ENCODE results near the gene PRL. TPM values are rescaled to one million over a fixed set of nuclear protein-coding genes. Genes with fewer than 3 reads are reported as not detected.

PRL gene
- total and polyA plus RNA-seq, 2 of the 8 experiments (the other 6 are each of a cell fraction or from before 2014, with no cell fraction given): not detected

- H2BK12ac ChIP-seq (ENCODE audit: low read depth, low read length): no peak overlapping the region
- H3K56ac ChIP-seq (replicated peaks; ENCODE audit: insufficient read length, low read depth, low read length): no peak overlapping the region
- H3K27ac ChIP-seq (ENCODE audit: low read depth, low read length): no peak overlapping the region
- no peak overlapping the region for H4K5ac ChIP-seq (ENCODE audit: insufficient read length, low read depth, low read length)
- H2BK5ac ChIP-seq (ENCODE audit: low read depth, low read length): no peak overlapping the region
- no peak overlapping the region for H2BK15ac ChIP-seq (ENCODE audit: low read length)
- H3K79me1 ChIP-seq (ENCODE audit: low read depth, low read length): no peaks in the 10 kb centered on the region
- no peak overlapping the region for H3K18ac ChIP-seq (ENCODE audit: extremely low read depth, low read length)
- no peaks in the 10 kb centered on the region for H4K20me1 ChIP-seq (replicated peaks in 1 of 2; ENCODE audit: control insufficient read depth in 1 of 2, insufficient read depth in 2 of 2, low read length in 2 of 2)
- no peaks in the 10 kb centered on the region for H3K4me1 ChIP-seq (replicated peaks in 1 of 4; ENCODE audit: control insufficient read depth in 3 of 4, insufficient read depth in 4 of 4, low read length in 3 of 4)
- DNase-seq (ENCODE audit: low read depth in 1 of 2, low spot score in 2 of 2) (no peak), FAIRE-seq (no peak)
- H3K4me2 ChIP-seq (ENCODE audit: insufficient read depth in 1 of 2, low read depth in 2 of 2, low read length in 2 of 2): no peak overlapping the region
- H3K14ac ChIP-seq (ENCODE audit: insufficient read length): no peak overlapping the region
- no peak overlapping the region for H3K4me3 ChIP-seq (ENCODE audit: extremely low read depth in 1 of 4, insufficient read depth in 2 of 4, low read depth in 3 of 4, low read length in 4 of 4)
- no peak overlapping the region for H3K9ac ChIP-seq (replicated peaks in 1 of 4; ENCODE audit: extremely low read depth in 1 of 4, low read depth in 3 of 4, low read length in 3 of 4)
- H3K23ac ChIP-seq (ENCODE audit: insufficient read length): no peak overlapping the region
- no peak overlapping the region for H2BK20ac ChIP-seq (ENCODE audit: low read length)
- H3K36me3 ChIP-seq (ENCODE audit: control insufficient read depth in 2 of 4, insufficient read depth in 4 of 4, low read length in 3 of 4): no peaks in the 10 kb centered on the region
- WGBS, 2 experiments (ENCODE audit: extremely low coverage in 1 of 2, insufficient coverage in 1 of 2, insufficient read length in 1 of 2, insufficient replicate concordance in 2 of 2, low coverage in 1 of 2, low lambda C conversion rate in 2 of 2, missing lambda C conversion rate in 1 of 2): 95% methylated on average over 1 of the region's 1 CpG; no CpG with 5 or more reads in 1 of the 2 experiments
- peaks cover 0 to 1% (median 0%) of the 10 kb centered on the region in 4 experiments; a peak in 1 of 7 replicates for H3K27me3 ChIP-seq (replicated peaks in 1 of 4; ENCODE audit: control insufficient read depth in 3 of 4, extremely low read depth in 1 of 4, insufficient read depth in 3 of 4, low read length in 3 of 4)
- H2AK5ac ChIP-seq (ENCODE audit: low read depth, low read length): no peak overlapping the region
- H4K8ac ChIP-seq (ENCODE audit: extremely low read depth, insufficient read depth, low read length): no peak overlapping the region
- no peaks in the 10 kb centered on the region for H3K9me3 ChIP-seq (ENCODE audit: insufficient read depth in 2 of 2, low read depth in 1 of 2, low read length in 1 of 2)
- POLR2A ChIA-PET (ENCODE audit: partially characterized antibody): no interaction called here
- no peak overlapping the region for H2BK120ac ChIP-seq (replicated peaks; ENCODE audit: low read depth, low read length)
- no peak overlapping the region for H2AFZ ChIP-seq (ENCODE audit: low read length)
- no peak overlapping the region for H3K4ac ChIP-seq (replicated peaks; ENCODE audit: insufficient read length, low read depth, low read length)
- CTCF ChIA-PET (ENCODE audit: partially characterized antibody): interaction anchor here (0.6 kb wide), 1 partner anchor 694 kb away, joined by 3 read pairs; no protein-coding TSS in a partner anchor
- no peaks in the 10 kb centered on the region for H3K79me2 ChIP-seq (ENCODE audit: control insufficient read depth in 1 of 2, insufficient read depth in 2 of 2, low read length in 2 of 2)
- no peaks in the 10 kb centered on the region for H3K23me2 ChIP-seq (ENCODE audit: low read depth, low read length)
- H4K91ac ChIP-seq (replicated peaks; ENCODE audit: insufficient read length, low read length): no peak overlapping the region
- TF ChIP-seq NRF1 (IDR thresholded peaks at IDR 0.05; ENCODE audit: low read depth, low read length): no peak
- no peak for TF ChIP-seq GTF2F1 (IDR thresholded peaks at IDR 0.05; ENCODE audit: borderline replicate concordance, low read depth, low read length)
- no peak for TF ChIP-seq GABPA (IDR thresholded peaks at IDR 0.05; ENCODE audit: borderline replicate concordance, insufficient read depth, low read length)
- TF ChIP-seq, protein P1, sequence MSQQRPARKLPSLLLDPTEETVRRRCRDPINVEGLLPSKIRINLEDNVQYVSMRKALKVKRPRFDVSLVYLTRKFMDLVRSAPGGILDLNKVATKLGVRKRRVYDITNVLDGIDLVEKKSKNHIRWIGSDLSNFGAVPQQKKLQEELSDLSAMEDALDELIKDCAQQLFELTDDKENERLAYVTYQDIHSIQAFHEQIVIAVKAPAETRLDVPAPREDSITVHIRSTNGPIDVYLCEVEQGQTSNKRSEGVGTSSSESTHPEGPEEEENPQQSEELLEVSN (IDR thresholded peaks at IDR 0.05): no peak
- TF ChIP-seq JUND (IDR thresholded peaks at IDR 0.05; ENCODE audit: low read length): no peak
- no peak for TF ChIP-seq RAD21 (IDR thresholded peaks at IDR 0.05 in 1 of 2, conservative IDR thresholded peaks at IDR 0.05 in 1 of 2; ENCODE audit: low read depth in 2 of 2, low read length in 2 of 2)
Measured at GRCh38 chr6:22302838-22303237, 6.0 kb upstream of the PRL start.
